Endometrial microvascular endothelial cells (primary cell): ENCODE data around the gene VPS39. TPM values are rescaled to one million over a fixed set of nuclear protein-coding genes. Genes with fewer than 3 reads are reported as not detected.
"Not testable (repeated sequence)": the region's sequence is repeated elsewhere in the genome, so short reads cannot be mapped to it uniquely, and the experiment has no call there.

Experiments used
- in situ Hi-C: cut with HindIII; loops from 2 replicates; pipeline ENCODE4 v1.10.0; 2017; ENCODE audit warnings: low sequenced_read_pairs, low pct_unique_long_range_greater_than_20kb; ENCODE audit errors: inconsistent ontology term
- total RNA-seq: library from RNA; depleted of rRNA; stranded (reverse); fragments of >200 nt; gene quantifications from one replicate; pipeline ENCODE4 v1.2.3, GENCODE V29; 2015; ENCODE audit errors: inconsistent ontology term

The VPS39 gene, protein sequence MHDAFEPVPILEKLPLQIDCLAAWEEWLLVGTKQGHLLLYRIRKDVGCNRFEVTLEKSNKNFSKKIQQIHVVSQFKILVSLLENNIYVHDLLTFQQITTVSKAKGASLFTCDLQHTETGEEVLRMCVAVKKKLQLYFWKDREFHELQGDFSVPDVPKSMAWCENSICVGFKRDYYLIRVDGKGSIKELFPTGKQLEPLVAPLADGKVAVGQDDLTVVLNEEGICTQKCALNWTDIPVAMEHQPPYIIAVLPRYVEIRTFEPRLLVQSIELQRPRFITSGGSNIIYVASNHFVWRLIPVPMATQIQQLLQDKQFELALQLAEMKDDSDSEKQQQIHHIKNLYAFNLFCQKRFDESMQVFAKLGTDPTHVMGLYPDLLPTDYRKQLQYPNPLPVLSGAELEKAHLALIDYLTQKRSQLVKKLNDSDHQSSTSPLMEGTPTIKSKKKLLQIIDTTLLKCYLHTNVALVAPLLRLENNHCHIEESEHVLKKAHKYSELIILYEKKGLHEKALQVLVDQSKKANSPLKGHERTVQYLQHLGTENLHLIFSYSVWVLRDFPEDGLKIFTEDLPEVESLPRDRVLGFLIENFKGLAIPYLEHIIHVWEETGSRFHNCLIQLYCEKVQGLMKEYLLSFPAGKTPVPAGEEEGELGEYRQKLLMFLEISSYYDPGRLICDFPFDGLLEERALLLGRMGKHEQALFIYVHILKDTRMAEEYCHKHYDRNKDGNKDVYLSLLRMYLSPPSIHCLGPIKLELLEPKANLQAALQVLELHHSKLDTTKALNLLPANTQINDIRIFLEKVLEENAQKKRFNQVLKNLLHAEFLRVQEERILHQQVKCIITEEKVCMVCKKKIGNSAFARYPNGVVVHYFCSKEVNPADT
- 28.2 TPM for total RNA-seq

DNA sequence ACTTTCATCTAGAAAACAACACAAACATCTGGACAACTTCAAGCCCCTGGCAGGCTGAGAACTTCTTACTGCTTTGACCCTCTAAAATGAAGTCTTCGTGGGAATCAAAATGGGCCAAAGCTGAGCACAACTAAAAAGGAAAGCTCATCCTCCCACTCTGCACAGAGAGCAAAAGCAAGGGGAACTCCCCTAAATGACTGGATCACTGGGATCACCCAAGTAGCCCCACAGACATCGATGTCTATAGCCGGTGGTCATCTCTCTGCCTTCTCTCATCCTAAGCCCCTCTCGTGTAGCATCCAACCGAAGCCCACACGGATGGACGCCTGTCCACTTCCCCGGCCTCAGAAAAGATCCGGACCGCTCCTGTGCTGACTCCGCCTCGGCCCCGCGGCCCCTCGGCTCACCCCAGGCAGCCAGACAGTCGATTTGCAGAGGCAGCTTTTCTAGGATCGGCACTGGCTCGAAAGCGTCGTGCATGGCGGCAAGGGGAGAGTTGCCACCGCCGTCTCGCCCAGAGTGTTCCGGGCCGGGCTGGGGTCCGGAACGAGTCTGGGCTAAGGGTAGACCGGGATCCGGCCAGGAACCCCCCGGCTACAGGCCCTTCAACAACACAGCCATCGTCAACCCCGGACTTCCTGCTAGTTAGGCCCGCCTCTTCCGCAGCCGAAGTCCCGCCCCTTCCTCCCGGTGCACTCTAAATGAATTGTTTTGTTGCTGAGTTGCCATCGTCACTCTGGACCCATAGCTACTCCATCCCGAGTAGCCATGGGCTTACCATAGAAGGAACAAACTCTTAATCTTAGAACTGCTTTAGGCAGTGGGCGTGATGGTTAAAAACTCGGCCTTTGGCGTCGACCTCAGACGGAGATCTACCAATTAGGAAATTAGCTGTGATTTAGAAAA is at the start of gene VPS39:
VPS39 (minus strand) TSS at position 631 of the 906 bp plus-strand sequence; CDS start at position 480, 151 bp downstream.
- in situ Hi-C loops, result no loop called here

DNA sequence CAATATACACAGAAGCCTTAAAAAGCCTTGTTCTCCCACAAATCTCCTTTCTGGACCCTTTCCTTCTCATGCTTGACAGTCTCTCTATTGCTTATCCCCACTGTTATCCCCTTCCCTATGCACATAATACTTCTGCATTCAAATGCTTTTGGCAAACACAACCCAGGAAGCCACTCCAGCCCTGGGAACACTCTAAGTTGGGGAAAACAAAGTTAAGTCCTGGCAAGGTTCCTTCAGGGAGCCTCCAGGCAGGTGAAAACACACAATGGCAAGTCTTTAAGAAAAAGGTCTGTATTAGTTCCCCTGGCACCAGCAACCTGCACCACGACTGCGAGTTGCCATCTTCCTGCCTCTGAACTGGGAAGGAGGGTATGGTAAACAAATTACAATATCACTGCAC is 45.2 kb upstream of the VPS39 start:
- in situ Hi-C loops, result no loop called here

DNA sequence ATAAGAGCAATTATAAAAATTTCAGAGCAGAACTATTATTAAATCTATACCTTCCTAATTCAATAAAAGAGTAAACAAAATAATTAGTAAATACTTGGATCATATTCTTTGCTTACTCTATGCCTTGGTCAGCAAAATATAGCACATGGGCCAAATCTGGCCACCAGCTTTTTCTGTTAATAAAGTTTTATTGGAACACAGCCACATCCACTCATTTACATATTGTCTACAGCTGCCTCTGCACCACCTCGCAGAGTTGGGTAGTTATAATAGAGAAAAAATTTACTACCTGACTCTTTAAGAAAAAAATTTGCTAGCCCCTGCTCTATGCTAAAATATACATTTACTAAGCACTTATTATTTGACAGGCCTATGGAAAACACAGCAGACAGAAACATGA is 32.7 kb upstream of the VPS39 start:
- in situ Hi-C loops, result no loop called here

DNA sequence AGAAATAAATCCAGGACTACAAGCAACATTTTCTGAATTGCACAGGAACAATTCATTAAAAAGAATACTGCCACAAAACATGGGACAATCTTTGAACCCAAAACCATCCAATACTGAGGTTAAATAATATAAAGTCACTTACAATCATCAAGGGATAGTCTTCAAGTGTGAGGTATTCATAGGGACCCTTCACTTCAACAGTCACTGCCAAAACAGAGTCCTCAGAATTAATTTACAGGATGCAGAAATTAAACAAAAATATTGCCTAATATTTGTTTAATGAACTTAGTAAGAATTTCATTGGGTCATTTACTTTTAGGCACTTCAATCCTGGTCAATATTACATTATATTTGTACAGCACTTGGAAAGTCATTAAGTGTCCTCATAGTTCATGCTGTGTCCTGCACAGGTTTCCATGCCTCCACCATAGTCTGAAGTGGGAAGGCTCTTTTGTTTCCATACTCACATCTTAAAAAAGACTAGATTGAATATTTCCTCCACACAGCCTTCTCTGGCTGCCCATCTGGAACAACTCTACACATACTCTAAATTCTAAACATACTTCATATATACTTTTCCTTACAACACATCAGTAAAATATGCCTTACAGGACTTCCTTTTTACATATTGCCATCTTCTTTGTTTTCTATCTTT is 31.6 kb upstream of the VPS39 start:
- in situ Hi-C loops, result no loop called here

DNA sequence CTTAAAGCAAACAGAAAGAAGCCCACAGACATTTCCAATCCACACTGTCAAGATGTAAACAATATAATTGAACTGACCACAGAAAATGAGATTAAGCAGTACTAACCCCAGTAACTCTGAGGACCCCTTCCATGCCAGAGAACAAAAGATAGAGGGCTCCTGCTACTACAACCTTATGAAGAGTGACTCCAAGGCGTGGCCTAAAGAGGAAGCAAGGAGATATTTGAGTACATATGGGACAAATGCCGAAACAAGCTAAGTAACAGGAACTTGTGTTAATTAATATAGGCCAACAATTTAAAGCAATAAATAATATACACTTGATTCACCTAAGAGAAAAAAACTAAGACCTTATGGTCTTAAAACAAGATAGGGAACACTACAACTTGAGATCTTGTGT is 25.0 kb upstream of the VPS39 start:
- in situ Hi-C loops, result no loop called here

DNA sequence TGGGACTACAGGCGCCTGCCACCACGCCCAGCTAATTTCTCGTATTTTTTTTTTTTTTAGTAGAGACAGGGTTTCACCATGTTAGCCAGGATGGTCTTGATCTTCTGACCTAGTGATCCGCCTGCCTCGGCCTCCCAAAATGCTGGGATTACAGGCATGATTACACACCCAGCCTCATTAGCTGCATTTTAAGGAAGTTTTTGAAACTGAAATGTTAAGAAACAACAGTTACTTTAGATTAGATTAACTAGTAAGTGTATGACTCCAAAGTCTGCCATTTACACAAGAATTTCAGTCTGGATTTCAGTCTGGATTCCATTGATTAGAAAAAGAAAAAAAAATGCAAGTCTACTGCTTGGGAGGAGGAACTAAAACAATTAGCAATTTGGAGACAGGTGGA is 24.5 kb upstream of the VPS39 start:
- in situ Hi-C loops, result no loop called here

DNA sequence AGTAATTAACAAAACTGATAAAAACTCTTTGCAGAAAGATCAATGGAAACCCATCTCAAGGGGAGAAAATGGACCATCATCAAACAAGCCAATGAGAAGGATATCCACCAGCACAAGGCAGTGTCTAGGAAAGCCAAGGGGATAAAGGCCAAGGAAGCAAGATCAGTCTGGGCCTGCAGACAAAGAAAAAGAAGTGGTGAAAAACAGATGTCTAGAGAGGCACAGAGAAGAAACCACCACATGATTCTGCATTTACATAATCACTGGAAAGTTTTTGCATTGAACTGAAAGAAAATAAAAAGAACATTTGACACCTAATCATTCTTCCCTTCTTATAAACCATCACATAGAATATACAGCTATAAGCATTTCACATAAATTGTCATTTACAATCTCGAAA is 23.0 kb upstream of the VPS39 start:
- in situ Hi-C loops, result no loop called here

DNA sequence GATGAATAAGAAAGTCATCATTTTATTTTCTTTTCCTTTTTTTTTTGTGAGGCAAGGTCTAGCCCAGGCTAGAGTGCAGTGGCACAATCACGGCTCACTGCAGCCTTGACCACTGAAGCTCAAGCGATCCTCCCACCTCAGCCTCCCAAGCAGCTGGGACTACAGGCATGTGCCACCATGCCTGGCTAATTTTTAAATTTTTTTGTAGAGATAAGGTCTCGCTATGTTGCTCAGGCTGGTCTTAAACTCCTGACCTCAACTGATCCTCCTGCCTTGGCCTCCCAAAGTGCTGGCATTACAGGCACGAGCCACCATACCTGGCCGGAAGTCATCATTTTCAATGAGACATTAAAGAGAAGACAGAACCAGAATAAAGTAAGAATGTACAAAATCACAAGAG is 20.9 kb upstream of the VPS39 start:
- in situ Hi-C loops, result not testable (repeated sequence)

DNA sequence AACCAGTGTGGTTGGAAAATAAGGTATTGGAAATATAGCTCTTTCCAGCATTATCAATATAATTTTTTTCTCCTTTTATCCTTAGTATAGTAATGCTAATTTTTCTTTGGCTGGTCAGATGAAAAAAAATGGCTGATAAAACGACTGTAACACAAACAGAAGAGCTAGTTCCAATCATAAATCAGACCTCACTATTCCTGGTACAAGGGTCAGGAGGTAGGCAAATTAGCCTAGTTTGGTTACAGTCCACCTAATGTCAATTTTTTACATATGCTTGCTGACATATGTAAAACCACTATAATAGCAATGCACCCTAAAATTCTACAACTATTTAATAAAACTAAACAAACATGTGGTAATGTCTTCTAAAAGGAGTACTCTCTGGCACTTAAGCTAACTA is 19.9 kb upstream of the VPS39 start:
- in situ Hi-C loops, result no loop called here

DNA sequence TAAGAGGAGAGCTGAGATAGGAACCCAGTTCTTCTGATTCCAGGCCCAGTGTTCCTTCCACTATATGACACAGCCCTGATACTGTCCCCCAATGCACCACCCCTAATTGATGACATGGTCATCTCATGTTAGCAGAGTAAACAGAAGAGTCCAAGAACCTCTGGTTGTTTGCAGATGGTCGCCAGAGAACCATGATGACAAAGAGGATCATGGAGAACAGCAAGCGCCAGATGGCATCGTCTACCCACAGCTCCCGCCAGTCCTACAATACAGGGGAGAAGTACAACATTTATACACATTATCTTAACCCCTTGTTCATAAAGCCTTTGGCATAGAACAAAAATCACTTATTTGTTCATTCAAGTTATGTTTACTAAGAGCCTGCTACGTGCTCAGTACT is 18.5 kb upstream of the VPS39 start:
- in situ Hi-C loops, result no loop called here

DNA sequence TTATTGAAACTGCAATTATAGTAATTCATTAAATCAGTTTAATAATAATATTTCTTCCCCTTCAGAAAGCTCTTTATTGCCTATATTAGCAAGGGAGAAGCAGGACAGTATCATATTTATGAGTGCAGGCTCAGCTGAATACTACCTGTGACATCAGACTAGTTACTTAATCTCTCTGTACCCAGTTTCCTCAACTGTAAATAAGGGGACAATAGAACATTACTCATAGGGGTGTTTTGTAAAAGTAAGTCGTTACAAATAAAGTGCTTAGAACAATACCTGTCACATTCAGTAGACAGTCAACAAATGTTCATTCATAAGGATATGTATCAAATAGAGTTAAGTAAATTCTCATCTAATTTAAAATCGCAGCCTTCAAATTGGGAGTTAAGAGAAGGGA is 12.1 kb upstream of the VPS39 start:
- in situ Hi-C loops, result no loop called here

DNA sequence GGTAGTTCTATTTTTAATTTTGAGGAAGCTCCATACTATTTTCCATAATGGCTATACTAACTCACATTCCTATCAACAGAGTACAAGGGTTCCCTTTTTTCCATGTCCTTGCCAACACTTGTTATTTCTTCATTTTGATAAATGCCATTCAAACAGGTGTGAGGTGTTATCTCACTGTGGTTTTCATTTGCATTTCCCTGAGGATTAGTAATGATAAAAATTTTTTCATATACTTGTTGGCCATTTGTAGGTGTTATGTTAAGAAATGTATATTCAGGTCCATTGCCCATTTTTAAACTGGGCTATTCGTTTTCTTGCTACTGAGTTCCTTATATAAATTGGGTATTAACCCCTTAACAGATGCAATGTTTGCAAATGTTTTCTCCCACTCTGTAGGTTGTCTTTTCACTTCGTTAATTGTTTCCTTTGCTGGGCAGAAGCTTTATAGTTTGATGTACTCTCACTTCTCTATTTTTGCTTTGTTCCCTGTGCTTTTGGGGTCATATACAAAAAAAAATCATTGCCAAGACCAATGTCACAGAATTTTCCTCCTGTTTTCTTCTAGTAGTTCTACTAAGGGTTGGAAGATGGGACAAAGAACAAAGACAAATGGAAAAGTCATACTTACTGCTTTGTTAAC is 11.0 kb upstream of the VPS39 start:
- in situ Hi-C loops, result no loop called here

DNA sequence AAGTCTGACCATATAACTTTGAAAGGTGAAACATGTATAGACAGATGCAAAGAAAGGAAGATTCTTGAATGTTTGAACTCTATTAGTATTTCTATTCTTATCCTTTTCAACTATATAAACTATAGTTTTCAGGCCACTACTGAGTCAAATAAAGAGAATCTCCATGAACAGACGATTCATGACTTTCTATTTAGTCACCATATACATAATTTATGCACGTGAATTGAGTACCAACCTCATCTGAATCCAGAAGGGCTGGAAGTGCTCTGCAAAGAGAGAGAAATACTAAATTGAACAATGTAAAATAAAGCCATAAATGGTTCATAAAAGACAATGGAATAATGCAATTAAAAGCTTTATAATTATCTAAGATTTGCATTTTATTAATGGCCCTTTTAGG is 9.5 kb upstream of the VPS39 start:
- in situ Hi-C loops, result no loop called here

DNA sequence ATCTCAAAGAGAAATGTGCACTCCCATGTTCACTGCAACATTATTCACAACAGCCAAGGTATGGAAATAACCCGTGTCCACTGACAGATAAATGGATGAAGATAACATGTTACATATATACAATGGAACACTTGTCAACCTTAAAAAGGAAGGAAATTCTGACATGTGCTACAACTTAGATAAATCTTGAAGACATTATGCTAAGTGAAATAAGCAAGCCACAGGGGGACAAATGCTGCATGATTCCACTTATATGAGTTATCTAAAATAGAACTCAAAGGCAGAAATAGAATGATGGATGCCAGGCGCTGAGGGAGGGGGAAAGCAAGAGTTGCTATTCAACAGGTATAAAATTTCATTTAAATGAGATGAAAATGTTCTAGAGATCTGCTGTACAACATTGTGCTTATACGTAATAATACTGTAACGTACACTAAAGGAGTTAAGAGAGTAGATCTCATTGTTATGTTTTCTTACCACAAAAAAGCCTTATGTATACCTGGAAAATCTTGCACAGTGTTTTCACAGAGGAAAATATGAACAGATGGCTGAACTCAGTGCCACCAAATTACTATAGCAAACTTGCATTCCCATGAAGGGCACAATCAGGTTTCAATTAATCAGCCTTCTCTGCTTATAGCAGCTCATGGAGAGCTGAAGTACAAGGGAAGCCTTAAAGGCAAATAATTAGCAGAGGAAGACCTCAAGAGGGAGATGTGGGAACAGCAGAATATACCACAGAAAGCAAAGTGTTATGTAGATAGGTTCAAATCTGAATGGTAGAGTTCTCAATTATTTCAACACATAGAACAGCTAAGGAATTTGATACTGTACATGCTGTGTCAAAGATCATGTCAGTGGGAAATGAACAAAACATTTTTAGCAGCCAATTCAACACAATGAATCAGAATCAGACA is 8.1 kb upstream of the VPS39 start:
- in situ Hi-C loops, result no loop called here

DNA sequence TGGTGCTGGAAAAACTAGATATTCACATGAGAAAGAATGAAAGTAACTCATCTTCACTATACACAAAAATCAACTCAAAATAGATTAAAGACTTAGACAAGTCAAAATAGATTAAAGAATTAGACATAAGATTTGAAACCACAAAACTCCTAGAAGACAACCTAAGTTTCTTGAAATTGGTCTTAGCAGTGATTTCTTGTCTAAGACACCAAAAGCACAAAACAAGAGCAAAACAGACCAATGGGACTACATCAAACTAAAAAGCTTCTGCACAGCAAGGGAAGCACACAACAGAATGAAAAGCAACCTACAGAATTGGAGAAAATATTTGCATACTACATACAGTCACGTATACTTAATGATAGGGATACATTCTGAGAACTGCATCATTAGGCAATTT is 6.5 kb upstream of the VPS39 start:
- in situ Hi-C loops, result no loop called here

DNA sequence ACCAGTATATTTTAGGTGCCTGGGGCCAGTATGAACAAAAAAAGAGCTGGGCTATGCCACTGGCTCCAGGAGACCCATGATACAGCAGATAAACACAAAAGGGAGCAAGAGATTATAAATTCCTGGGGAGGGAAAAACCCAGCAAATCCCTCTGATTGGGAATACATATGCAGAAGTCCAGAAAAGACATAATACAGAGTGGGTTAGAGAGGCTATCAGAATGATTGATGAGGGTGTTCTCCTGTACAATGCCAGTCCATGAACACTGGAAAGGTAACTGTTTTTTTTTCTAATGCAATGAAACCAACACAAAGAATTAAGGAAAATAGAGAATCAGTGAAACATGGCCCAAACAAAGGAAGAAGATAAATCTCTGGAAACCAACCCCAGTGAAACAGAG is 5.4 kb upstream of the VPS39 start:
- in situ Hi-C loops, result no loop called here

DNA sequence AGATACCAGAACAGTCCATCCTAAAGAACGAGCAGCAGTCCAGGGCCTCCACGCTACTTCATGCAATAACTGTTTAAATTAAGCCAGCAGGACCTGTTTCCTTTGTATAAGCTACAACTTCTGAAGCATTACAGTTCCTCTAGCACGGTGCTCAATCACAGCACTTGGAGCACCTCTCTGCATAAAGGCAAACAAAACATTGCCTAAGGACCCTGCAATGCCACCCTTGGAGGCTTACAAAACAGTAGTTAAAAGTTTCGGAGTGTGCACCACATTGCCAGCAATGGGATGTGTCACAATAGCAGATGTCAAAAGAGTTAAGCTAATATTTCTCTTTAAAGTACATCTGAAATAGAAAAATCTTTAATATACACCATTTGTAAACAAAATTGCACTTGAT is 2.6 kb upstream of the VPS39 start:
- in situ Hi-C loops, result no loop called here
